Mucosa of gallbladder (tissue), 1 donor: ENCODE measurements around the gene KDM5B. TPM values are rescaled to one million over a fixed set of nuclear protein-coding genes. Genes with fewer than 3 reads are reported as not detected.

ENCODE experiments used
- DNase-seq: peaks from one replicate; pipeline ENCODE4 v3.0.0-alpha.2; 2020; ENCODE audit warnings: low spot score
- total RNA-seq: library from RNA; stranded (reverse); gene quantifications from one replicate; pipeline ENCODE4 v1.2.1, GENCODE V29; 2021
- donor health status: DM: no; HTN: no; CAD: no.

KDM5B gene
- total RNA-seq, 1 donor from 2014 or later: 75.0 TPM

DNA sequence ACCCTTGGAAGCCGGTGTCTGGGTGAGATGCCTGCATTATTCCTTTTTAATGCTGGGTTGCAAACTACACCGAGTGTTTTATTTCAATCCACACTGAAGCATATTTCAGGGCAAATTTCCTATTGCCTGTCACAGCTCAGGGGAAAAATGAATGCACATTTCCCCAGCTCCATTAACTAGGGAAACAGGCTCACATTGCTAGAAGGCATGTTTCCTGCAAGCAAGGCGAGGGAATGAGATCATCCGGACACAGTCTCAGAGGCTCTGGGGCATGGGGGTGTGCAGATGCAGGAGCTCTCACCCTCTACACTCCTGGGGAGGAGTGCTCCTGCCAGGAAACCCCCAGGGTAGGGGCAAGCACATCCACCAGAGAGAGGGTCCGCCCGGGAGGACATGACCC lies 122.6 kb downstream of the KDM5B start:
- DNase-seq: no peak

DNA sequence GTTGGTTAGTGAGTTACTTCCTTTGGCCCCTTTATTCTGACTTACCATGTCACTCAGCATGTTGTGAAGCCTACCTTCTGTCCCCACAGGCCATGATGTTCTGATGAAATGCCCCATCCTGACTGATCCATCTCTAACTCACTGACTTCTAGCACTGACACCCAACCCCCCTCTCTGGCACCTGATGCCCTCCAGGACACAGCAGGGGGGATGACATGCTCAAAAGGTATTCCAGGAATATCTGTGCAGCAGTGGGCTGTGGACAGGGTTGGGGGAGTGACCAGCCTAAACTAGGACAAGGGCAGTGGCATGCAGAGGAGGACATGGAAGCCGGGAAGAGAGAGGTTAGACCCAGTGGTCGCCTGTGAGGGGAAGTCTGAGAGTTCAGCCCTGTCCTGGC lies 123.5 kb downstream of the KDM5B start:
- DNase-seq: no peak

DNA sequence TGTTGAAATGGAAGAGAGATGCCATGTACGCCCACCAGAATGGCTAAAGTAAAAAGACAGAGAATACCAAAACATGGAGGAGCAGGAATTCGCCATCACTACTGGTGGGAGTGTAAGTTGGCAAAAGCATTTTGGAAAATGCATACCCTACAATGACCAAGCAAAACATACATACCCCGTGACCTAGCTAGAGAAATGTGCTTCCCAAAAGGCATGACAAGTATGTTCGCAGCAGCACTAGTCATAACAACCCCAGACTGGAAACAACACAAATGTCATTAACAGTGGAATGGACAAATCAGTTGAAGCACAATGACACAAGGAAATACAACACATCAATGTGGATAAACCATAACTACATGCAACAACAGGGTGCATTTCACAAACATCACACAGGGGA lies 125.2 kb downstream of the KDM5B start:
- no peak for DNase-seq

DNA sequence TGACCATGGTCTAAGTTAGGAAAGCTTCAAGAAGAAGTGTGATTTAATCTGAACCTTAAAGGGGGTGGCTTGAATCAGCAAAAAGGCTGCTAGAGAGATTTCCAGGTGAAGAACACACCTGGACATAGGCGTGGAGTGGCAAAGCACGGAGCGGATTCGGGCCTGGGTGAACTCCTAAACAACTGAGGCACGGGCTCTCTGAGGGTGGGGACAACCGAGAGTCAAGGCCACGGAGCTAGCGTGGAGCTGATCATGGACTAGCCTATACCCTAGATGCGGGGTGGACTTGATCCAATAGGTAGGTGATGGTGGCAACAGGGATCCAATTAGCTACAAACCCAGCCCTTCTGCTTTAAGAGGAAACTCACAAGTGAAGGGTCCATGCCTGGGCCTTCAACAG lies 125.7 kb downstream of the KDM5B start:
- DNase-seq: no peak

DNA sequence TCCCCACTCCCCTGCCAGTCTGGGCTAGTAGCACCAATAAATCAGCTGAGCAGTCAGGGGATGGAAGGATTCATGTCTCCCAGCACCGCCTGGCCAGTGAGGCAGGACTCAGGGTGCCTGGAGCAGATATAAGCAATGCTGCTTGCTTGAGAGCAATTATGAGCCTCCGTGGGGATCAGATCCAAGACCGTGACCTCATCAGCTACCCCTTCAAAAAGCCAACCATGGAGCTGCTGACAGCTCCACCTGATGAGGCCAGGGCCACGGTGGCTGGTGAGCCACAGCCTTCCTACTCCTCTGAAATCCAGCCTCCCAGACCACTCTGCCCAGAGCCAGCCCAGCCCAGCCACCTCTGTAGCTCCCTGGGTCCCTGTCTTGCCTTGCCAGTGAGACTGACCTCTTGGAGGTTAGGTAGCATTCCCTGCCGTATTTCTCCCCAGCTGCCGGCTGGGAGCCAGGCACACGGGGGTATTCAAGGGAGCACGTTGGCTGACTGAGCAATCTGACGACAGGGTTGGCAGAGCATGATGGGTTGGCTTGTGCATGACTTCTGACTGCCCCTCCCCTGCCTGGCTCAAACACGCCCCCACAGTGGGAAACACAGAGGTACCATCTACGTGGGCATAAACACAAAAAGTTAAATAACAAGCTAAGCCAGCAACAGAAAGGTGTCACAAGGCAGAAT lies 126.3 kb downstream of the KDM5B start:
- DNase-seq: no peak

DNA sequence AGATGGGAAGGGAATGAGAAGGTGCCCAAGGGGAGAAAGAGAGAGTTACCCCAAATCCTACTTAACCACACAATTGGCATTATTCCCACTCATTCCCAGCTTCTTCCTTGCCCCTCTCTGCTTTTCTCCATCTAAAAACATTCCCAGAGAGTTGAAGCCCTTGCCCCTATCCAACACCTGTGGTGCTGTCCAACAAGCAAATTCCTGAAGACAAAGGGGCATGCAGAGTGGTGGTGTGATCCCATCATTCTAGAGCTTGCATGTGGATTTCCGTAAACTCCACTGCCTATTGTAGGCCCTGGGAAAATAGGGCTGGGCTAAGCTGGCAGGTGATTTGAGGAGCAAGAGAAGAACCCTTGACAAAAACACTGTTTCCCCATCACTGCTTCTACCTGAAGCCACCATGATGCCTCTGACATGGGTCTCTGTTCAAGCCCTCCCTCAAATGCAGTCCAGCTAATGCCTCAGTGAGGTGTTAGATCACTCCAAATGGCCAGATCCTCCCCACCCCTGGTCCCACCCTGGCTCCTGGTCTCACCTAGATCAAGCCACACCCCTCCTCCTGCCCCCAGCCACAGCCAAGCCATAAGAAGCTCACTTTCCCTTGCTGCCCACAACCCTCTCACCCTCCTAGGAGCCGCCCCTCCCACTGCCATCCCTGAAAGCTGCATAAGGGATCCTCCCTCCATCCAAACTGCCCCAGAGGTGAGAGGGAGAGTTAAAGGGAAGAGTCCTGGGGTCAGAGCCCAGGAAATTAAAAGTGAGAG lies 127.5 kb downstream of the KDM5B start:
- no peak for DNase-seq

DNA sequence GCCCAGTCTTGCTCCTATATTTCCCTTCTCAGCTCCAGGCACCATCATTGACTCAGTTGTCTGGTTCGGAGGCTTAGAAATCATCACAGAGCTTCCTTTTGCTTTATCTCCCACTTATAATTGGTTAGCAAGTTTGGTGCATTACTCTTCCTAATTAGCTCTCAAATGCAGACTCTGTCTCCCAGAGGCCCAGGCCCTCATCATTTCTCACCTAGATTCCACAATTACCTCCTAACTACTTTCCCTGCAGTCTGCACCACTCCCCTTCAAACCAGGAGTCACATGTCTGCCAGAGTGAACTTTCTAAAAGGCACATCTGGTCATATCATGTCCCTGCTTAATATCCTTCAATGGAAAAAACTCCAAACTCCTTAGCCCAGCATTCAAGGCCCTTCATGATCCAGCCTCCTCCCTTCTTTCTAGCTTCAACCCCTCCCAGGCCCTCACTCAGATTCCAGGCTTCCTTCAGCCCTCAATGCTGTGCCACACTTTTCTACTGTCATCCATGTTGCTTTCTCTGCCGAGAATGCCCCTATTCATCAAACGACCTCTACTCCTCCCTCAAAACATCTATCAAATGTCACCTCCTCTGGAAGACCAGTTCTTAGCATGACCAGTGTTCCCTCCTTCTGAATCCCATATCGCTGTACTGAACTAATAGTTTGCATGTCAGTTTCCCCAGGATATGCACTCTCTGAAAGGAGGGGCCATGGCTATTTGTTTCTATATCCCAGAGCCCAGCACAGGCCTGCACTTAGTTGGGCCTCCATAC lies 128.6 kb downstream of the KDM5B start:
- DNase-seq: no peak

DNA sequence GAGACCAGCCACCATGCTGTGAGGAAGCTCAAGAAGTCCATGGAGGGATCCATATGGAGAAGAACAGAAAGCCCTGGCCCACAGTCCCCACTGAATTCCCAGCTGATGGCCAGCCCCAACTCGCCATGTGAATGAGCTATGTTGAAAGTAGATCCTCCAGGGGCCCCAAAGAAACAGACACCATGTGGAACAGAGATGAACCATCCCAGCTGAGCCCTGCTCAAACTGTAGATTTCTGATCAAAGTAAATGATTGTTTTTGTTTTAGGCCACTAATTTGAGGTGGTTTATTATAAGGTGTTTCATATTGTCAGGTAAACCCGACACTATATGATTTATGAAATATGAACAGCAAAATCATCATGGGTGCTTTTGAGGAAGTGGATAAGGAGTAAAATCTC lies 130.8 kb downstream of the KDM5B start:
- DNase-seq: no peak

Other genes starting within 250 kb of the KDM5B start
- gene SYT2, start 98.0 kb downstream of the KDM5B start, total RNA-seq: 0.72 TPM
- 2.3 TPM for gene PCAT6, start 2.5 kb upstream of the KDM5B start, total RNA-seq
- gene RABIF, start 80.7 kb upstream of the KDM5B start, total RNA-seq: 11.0 TPM
- 26.8 TPM for gene KLHL12, start 118.8 kb upstream of the KDM5B start, total RNA-seq
- gene ADIPOR1, start 149.9 kb upstream of the KDM5B start, total RNA-seq: 80.4 TPM
- gene CYB5R1, start 158.8 kb upstream of the KDM5B start, total RNA-seq: 78.3 TPM
- gene TMEM183A, start 199.0 kb upstream of the KDM5B start, total RNA-seq: 46.3 TPM
- 7.0 TPM for gene PPFIA4, start 218.1 kb upstream of the KDM5B start, total RNA-seq